ENCODE data around the gene FXN. TPM values are rescaled to one million over a fixed set of nuclear protein-coding genes. Genes with fewer than 3 reads are reported as not detected.

Gene FXN
- total RNA-seq, 1 experiment from 2014 or later: 17.8 TPM

GRCh38 chr9:69122549-69123141 lies 87.1 kb downstream of the FXN start:
- H3K36me3 ChIP-seq (ENCODE audit: control insufficient read depth, insufficient read depth, low read length): no peaks in the 10 kb centered on the region
- H3K4me1 ChIP-seq (ENCODE audit: control insufficient read depth, insufficient read depth, low read length): peaks cover 3% of the 10 kb centered on the region; the same call in 1 of the 2 replicates
- ATAC-seq: peak; percentile 54
- CTCF ChIA-PET: interaction anchor here (0.5 to 0.6 kb wide), 2 partner anchors 45 to 555 kb away, joined by 3 read pairs; no protein-coding TSS in a partner anchor
- intact Hi-C loops (cut with micrococcal nuclease; ENCODE audit: unreplicated experiment): loop anchor here (5.0 kb wide), 1 partner anchor 55 kb away; no protein-coding TSS in a partner anchor
- in situ Hi-C loops (cut with HindIII; ENCODE audit: low pct_unique_long_range_greater_than_20kb, low sequenced_read_pairs): no loop called here
- DNase-seq (ENCODE audit: low read depth, low spot score): no peak
- peak overlapping the region; percentile 74 for H3K27ac ChIP-seq (ENCODE audit: low read length)
- BruUV-seq (replicated peaks): no TSS peak
- H3K9me3 ChIP-seq (ENCODE audit: control insufficient read depth, insufficient read depth, low read depth, low read length): no peaks in the 10 kb centered on the region
- POLR2A ChIA-PET: no interaction called here
- TF ChIP-seq SIN3A (IDR thresholded peaks at IDR 0.05; ENCODE audit: borderline replicate concordance, insufficient read depth, low read depth, low read length): no peak
- no peak for TF ChIP-seq CTCF (IDR thresholded peaks at IDR 0.05)
- H3K27me3 ChIP-seq (ENCODE audit: control insufficient read depth, insufficient read depth, low read length): no peaks in the 10 kb centered on the region
- peak overlapping the region; percentile 71 to 87 for H3K4me3 ChIP-seq (ENCODE audit: low read depth in 2 of 2, low read length in 2 of 2)

- 0 out of 2 replicates have a peak, but pooled peaks cover 4% of the 10 kb centered on the region for H3K4me1 ChIP-seq (ENCODE audit: control insufficient read depth, insufficient read depth, low read length)
- no peak for TF ChIP-seq CTCF (IDR thresholded peaks at IDR 0.05)
- no peak for TF ChIP-seq REST (IDR thresholded peaks at IDR 0.05; ENCODE audit: insufficient read depth in 1 of 2, low read depth in 2 of 2, low read length in 1 of 2)
- TF ChIP-seq TCF7L2 (IDR thresholded peaks at IDR 0.05; ENCODE audit: low read depth, low read length): no peak
- TF ChIP-seq SIN3A (IDR thresholded peaks at IDR 0.05; ENCODE audit: borderline replicate concordance, insufficient read depth, low read depth, low read length): no peak
- no peak for TF ChIP-seq POLR2AphosphoS5 (IDR thresholded peaks at IDR 0.05; ENCODE audit: low read depth, low read length)
- DNase-seq (ENCODE audit: low read depth, low spot score): no peak
- H3K9me3 ChIP-seq (ENCODE audit: control insufficient read depth, insufficient read depth, low read depth, low read length): no peaks in the 10 kb centered on the region
- H3K27ac ChIP-seq (ENCODE audit: low read length): no peak overlapping the region
- no peaks in the 10 kb centered on the region for H3K27me3 ChIP-seq (ENCODE audit: control insufficient read depth, insufficient read depth, low read length)
- BruUV-seq (replicated peaks): no TSS peak
- no peak for ATAC-seq
- in situ Hi-C loops (cut with HindIII; ENCODE audit: low pct_unique_long_range_greater_than_20kb, low sequenced_read_pairs) (no loop called here), intact Hi-C loops (cut with micrococcal nuclease; ENCODE audit: unreplicated experiment) (no loop called here)
- POLR2A ChIA-PET: interaction anchor here (0.7 kb wide), 1 partner anchor 21 kb away, joined by 9 read pairs; no protein-coding TSS in a partner anchor
- CTCF ChIA-PET: no interaction called here
- H3K36me3 ChIP-seq (ENCODE audit: control insufficient read depth, insufficient read depth, low read length): no peaks in the 10 kb centered on the region
- H3K4me3 ChIP-seq (ENCODE audit: low read depth in 2 of 2, low read length in 2 of 2): no peak overlapping the region
Observed at GRCh38 chr9:69130456-69131441, 95.2 kb downstream of the FXN start.

Data from Panc1 (cell line).